Stimulated activated CD8-positive, alpha-beta memory T cell treated with anti-CD3 and anti-CD28 coated beads, Interleukin-15, amount 100 ng/mL, for 24 hours (primary cell): ENCODE data around the gene EMB.
"Not testable (repeated sequence)": the region's sequence is repeated elsewhere in the genome, so short reads cannot be mapped to it uniquely, and the experiment has no call there.

Experiments
- DNase-seq: peaks from one replicate; pipeline ENCODE4 v3.0.0-alpha.2; 2020; ENCODE audit warnings: low read depth

EMB gene

DNA sequence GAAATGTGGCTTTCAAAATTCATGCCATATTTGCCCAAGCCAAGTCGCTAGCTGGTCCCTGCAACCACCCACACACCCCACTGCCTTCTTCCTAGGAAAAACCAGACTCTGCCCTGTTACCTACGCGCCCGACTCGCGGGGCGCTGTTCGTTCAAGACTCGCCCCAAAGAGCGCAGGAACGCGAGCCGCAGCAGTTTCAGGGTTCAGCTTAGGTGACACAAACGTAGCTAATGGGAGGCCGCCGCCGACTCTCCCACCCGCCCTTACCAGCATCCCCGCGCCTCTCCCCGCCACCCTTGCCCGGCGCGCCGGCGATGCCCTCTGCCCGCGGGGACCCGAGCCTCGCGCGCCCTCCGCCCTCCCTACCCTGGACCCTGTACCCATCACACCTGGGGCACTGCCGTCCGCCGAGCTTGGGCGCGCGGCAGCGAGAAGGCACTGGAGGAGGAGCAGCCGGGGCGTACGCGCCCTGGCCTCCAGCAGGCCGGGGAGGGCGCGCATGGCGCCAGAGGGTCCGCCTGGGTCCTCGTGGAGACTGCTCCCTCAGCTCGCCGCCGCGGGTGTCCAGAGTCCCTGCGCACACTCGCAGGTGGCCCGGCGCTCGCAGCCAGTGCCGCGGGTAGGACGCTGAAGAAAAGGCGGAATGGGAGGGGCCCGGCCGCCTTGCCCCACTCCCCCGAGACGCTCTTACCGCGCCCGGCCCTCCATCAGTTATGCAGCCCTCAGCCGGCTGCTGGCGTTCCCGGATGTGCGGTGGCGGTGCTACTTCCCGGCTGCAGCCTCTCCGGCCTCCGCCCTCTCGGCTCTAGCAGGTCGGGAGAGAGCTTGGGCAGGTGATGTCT lies at the start of gene EMB:
EMB (minus strand) TSS at position 638 of the 842 bp plus-strand sequence; CDS start at position 501, 137 bp downstream.
- DNase-seq: peak; percentile 45

DNA sequence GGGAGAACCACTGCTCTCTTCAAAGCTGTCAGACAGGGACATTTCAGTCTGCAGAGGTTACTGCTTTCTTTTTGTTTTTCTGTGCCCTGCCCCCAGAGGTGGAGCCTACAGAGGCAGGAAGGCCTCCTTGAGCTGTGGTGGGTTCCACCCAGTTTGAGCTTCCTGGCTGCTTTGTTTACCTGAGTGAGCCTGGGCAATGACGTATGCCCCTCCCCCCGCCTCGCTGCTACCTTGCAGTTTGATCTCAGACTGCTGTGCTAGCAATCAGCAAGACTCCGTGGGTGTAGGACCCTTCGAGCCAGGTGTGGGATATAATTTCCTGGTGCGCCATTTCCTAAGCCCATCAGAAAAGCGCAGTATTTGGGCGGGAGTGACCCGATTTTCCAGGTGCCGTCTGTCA lies 48.4 kb upstream of the EMB start:
- not testable (repeated sequence) for DNase-seq

DNA sequence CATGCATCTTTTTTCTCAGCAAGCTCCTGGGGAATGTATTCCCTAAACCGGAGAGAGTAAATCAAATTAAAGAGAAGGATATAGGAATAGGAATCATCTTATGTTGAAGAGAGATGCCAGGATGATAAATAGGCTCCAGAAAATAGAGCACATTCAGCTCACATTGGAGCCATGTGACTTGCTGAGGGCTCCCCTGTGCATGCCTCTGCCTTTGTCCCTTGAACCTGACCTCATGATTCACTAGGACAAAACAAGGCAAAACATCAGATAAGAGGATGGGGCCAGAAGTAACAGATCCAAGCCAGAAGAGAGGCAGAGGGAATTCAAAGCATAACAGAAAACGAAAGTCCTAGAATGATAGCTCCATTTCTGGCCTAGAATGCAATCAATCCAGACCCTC lies 37.7 kb upstream of the EMB start:
- DNase-seq: not testable (repeated sequence)

DNA sequence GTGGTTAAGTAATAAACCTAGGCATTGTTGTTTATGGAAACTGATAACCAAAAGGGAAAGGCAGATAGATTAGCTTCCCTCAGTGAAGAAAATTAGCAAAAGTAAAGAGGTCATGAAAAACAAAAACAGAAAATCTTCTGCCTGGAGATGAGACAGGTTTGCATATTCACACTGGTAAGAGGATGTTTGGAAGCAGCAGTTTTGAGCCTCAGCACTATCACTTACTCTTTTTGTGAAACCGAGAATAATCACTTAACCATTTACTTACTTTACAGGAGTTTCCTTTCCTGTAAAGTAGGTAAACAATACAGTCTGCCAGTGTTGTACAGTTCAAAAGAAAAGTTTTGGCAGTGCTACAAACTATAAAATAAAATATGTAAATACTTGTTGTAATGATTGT lies 35.5 kb upstream of the EMB start:
- DNase-seq: no peak

DNA sequence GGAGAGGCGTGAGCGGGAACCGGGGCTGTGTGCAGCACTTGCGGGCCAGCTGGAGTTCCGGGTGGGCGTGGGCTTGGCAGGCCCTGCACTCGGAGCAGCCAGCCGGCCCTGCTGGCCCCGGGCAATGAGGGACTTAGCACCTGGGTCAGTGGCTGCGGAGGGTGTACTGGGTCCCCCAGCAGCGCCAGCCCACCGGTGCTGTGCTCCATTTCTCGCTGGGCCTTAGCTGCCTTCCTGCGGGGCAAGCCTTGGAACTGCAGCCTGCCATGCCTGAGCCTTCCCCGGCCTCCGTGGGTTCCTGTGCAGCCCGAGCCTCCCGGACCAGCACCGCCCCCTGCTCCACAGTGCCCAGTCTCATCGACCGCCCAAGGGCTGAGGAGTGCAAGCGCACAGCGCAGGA lies 23.9 kb upstream of the EMB start:
- DNase-seq: not testable (repeated sequence)

DNA sequence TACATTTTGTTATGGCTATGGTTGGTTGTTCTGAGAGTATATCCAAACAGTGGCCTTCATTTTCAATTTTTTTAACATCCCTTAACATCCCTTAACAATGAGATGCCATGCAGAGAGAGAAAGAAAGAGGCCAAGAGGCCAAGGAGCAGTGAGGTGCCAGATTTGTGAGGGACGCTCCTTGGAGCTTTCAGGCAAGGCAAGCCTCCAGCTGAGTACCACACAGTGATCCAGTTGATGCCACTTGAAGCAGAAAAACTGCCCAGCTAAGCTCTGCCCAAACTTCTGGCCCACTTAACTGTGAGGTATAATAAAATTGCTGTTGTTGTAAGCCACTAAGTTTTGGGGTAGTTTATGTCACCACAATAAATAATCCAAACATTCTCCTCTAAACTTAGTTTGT lies 22.6 kb upstream of the EMB start:
- DNase-seq: no peak

DNA sequence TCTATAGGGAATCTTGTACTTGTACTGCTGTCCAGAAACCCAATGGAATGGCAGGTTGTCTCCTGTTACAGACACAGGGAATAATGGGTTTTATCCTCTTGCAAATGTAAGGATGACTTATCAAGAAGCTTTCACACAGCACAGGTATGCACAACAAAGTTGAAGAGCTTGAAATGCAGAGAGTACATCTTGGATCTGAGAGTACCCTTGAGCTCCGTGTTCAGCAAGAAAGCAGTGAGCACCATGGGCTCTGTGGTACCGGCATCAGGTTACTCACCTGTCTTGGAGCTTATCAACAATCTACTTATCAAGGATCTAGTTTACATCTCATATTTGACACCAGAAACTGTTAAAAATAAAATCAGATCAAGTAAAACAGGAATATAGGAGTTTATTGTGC lies 22.0 kb upstream of the EMB start:
- DNase-seq: no peak

GRCh38 chr5:50462579-50462978 lies 21.5 kb upstream of the EMB start:
- DNase-seq: not testable (repeated sequence)

DNA sequence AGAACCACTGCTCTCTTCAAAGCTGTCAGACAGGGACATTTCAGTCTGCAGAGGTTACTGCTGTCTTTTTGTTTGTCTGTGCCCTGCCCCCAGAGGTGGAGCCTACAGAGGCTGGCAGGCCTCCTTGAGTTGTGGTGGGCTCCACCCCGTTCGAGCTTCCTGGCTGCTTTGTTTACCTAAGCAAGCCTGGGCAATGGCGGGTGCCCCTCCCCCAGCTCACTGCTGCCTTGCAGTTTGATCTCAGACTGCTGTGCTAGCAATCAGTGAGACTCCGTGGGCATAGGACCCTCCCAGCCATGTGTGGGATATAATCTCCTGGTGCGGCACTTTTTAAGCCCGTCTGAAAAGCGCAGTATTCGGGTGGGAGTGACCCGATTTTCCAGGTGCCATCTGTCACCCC lies 17.3 kb upstream of the EMB start:
- DNase-seq: not testable (repeated sequence)

- DNase-seq: not testable (repeated sequence)
These were observed 8.2 kb upstream of the EMB start for GRCh38 chr5:50449241-50449640.

GRCh38 chr5:50447941-50448340 lies 6.9 kb upstream of the EMB start:
- no peak for DNase-seq

DNA sequence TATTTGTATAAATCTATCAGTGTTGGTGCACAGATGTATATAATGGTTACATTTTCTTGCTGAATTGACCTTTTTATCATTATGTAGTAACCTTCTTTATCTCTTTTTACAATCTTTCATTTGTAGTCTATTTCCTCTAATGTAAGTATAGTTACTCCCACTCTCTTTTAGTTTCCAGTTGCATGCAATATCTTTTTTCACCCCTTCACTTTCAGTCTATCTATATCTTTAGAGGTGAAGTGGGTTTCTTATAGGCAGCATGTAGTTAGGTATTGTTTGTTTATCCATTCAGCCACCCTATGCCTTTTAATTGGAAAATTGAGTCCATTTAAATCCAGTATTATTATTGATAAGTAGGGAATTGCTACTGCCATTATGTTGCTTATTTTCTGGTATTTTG lies 6.1 kb upstream of the EMB start:
- DNase-seq: no peak

- DNase-seq: no peak
These were observed 4.3 kb upstream of the EMB start for GRCh38 chr5:50445296-50445949.

DNA sequence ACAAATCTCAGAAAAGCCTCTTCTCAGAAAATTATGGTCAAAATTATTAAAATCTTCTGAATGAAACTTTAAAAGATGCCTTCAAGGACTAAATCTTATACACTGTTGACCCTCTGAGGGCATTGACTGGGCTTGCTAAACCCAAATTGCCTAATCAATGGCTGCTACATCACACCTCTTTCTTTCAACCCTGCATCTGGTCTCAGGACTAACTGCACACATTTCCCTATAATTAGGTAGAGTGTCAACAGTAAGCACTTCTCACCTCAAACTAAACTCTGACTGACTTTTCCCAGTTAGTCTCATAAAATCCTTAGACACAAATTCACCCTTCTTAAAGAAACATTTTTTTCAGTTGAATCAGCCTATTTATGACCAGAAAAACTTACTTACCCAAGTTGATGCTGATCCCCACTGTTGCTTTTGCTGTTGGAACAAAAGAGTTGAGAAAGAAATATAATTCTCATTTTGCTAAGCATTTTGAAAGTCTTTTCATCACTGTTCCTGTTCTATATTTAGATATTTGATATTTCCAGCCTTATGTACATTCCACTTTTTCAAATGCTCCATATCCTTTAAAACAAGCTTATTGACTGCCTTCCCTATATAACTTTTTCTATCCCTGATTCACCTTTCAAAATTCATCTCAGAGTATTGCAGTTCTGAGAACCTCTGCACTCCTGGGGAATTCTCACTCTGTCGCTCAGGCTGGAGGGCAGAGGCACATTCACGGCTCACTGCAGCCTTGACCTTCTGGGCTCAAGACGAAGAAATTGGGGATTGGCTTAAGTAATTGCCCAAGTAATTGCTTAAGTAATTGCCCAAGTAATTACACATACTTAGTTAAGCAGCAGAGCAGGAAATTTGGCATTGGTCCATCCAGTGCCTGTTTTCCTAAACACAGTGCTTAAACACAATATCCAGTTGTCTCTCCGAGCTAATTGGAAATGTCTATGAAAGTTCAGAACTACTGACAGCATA lies 1.8 kb upstream of the EMB start:
- not testable (repeated sequence) for DNase-seq

DNA sequence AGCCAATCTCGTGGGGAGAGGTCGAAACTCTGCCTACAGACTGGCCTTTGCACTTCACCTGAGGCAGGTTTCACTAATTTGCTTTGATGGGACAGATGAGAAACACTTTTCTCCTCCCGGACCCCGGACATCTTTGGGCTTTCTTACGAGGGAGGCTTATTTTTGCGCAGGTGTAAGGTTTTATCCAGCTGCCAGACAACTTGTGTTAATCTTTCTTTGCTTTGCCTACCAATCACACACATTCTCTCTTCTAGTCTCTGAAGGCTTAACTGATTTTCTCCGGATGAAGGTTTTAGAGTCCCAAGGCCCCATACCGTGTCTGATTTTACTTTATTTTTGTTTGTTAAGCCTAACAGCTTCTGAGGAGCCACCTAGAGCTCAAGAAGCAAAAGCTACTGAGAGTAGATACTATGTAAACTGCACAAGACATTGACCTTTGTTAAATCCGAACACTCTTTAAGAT lies 436 bp upstream of the EMB start:
- no peak for DNase-seq

DNA sequence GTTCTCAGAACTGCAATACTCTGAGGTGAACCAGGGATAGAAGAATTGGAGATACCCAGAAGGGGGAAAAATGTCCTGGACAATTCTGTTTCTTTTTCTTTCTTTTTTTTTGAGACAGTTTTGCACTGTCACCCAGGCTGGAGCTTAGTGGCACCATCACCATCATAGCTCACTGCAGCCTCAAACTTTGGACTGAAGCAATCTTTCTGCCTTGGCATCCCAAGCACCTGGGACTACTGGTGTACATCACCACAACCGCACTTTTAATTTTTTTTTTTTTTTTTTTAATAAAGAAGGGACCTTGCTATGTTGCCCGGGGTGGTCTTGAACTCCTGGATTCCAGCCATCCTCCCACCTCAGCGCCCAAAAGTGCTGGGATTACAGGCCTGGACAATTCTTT lies 1.9 kb downstream of the EMB start:
- DNase-seq: no peak

- not testable (repeated sequence) for DNase-seq
These were observed 3.0 kb downstream of the EMB start for GRCh38 chr5:50438060-50438459.

DNA sequence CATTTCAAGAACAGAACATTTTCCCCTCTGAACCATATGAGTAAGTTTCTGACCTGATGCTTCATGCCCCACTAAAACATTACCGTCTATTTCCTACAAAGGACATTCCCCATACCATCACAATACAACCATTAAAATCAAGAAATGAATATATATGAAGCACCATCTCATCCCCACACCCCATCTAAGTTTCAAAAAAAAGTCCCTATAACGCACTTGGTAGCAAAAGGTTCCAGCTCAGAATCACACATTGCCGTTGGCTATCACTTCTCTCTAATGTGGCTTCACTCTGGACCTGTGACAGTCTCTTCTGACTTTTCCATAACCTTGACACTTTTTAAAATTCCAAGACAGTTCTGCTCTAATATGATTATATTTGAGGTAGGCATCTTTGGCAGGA lies 5.9 kb downstream of the EMB start:
- no peak for DNase-seq

- DNase-seq: not testable (repeated sequence)
These were observed 9.8 kb downstream of the EMB start for GRCh38 chr5:50431133-50431904.

GRCh38 chr5:50423100-50423799 lies 17.8 kb downstream of the EMB start:
- DNase-seq: not testable (repeated sequence)
